ENCODE data around the gene COL4A4. TPM values are rescaled to one million over a fixed set of nuclear protein-coding genes. Genes with fewer than 3 reads are reported as not detected.
A peak's percentile ranks its signal among the peaks of the same experiment; 100 is the strongest.
"Not testable (repeated sequence)": the region's sequence is repeated elsewhere in the genome, so short reads cannot be mapped to it uniquely, and the experiment has no call there.

Gene COL4A4
- total RNA-seq, 1 donor from 2014 or later: 0.05 TPM

GRCh38 chr2:227097495-227098161 is 66.4 kb downstream of the COL4A4 start:
- Mint-ChIP-seq H3K4me3 (ENCODE audit: unreplicated experiment) (no peak overlapping the region), H3K27me3 (ENCODE audit: unreplicated experiment) (peaks cover 2% of the 10 kb centered on the region), H3K36me3 (ENCODE audit: unreplicated experiment) (no peaks in the 10 kb centered on the region), H3K9me3 (ENCODE audit: unreplicated experiment) (peaks cover 3% of the 10 kb centered on the region), H3K27ac (ENCODE audit: unreplicated experiment) (no peak overlapping the region), H3K4me1 (ENCODE audit: low read depth, unreplicated experiment) (no peaks in the 10 kb centered on the region)
- DNase-seq: no peak
- TF ChIP-seq CTCF (IDR thresholded peaks at IDR 0.05; ENCODE audit: partially characterized antibody, unreplicated experiment): no peak

GRCh38 chr2:227095346-227095745 is 68.7 kb downstream of the COL4A4 start:
- no peak overlapping the region for H3K27ac Mint-ChIP-seq (ENCODE audit: unreplicated experiment)
- no peaks in the 10 kb centered on the region for H3K36me3 Mint-ChIP-seq (ENCODE audit: unreplicated experiment)
- H3K4me3 Mint-ChIP-seq (ENCODE audit: unreplicated experiment): no peak overlapping the region
- no peaks in the 10 kb centered on the region for H3K4me1 Mint-ChIP-seq (ENCODE audit: low read depth, unreplicated experiment)
- no peak for TF ChIP-seq CTCF (IDR thresholded peaks at IDR 0.05; ENCODE audit: partially characterized antibody, unreplicated experiment)
- peaks cover 2% of the 10 kb centered on the region for H3K27me3 Mint-ChIP-seq (ENCODE audit: unreplicated experiment)
- H3K9me3 Mint-ChIP-seq (ENCODE audit: unreplicated experiment): peaks cover 1% of the 10 kb centered on the region
- DNase-seq: no peak

GRCh38 chr2:227082286-227082685 is 81.7 kb downstream of the COL4A4 start:
- no peak for DNase-seq
- peaks cover 5% of the 10 kb centered on the region for H3K4me1 Mint-ChIP-seq (ENCODE audit: low read depth, unreplicated experiment)
- H3K4me3 Mint-ChIP-seq (ENCODE audit: unreplicated experiment): no peak overlapping the region
- H3K36me3 Mint-ChIP-seq (ENCODE audit: unreplicated experiment): no peaks in the 10 kb centered on the region
- no peak overlapping the region for H3K27ac Mint-ChIP-seq (ENCODE audit: unreplicated experiment)
- peaks cover 1% of the 10 kb centered on the region for H3K9me3 Mint-ChIP-seq (ENCODE audit: unreplicated experiment)
- TF ChIP-seq CTCF (IDR thresholded peaks at IDR 0.05; ENCODE audit: partially characterized antibody, unreplicated experiment): no peak
- no peaks in the 10 kb centered on the region for H3K27me3 Mint-ChIP-seq (ENCODE audit: unreplicated experiment)

- DNase-seq: no peak
- H3K27ac Mint-ChIP-seq (ENCODE audit: unreplicated experiment): no peak overlapping the region
- peaks cover 5% of the 10 kb centered on the region for H3K4me1 Mint-ChIP-seq (ENCODE audit: low read depth, unreplicated experiment)
- peaks cover 2% of the 10 kb centered on the region for H3K27me3 Mint-ChIP-seq (ENCODE audit: unreplicated experiment)
- TF ChIP-seq CTCF (IDR thresholded peaks at IDR 0.05; ENCODE audit: partially characterized antibody, unreplicated experiment): no peak
- no peak overlapping the region for H3K4me3 Mint-ChIP-seq (ENCODE audit: unreplicated experiment)
- peaks cover 1% of the 10 kb centered on the region for H3K9me3 Mint-ChIP-seq (ENCODE audit: unreplicated experiment)
- H3K36me3 Mint-ChIP-seq (ENCODE audit: unreplicated experiment): no peaks in the 10 kb centered on the region
Observed at GRCh38 chr2:227079726-227080125, 84.3 kb downstream of the COL4A4 start.

GRCh38 chr2:227065065-227065464 is 98.9 kb downstream of the COL4A4 start:
- DNase-seq; H3K4me1 Mint-ChIP-seq (ENCODE audit: low read depth, unreplicated experiment); H3K27me3 Mint-ChIP-seq (ENCODE audit: unreplicated experiment); H3K36me3 Mint-ChIP-seq (ENCODE audit: unreplicated experiment); H3K9me3 Mint-ChIP-seq (ENCODE audit: unreplicated experiment): not testable (repeated sequence)
- Mint-ChIP-seq H3K4me3 (ENCODE audit: unreplicated experiment) (peak overlapping the region; percentile 67), H3K27ac (ENCODE audit: unreplicated experiment) (peak overlapping the region; percentile 48)

Data from glutamatergic neuron (in vitro differentiated cells).